Transverse colon (tissue), 4 donors: Measurements from ENCODE around the gene POLD2. TPM values are rescaled to one million over a fixed set of nuclear protein-coding genes. Genes with fewer than 3 reads are reported as not detected.

Experiments
- DNase-seq: peaks from one replicate; pipeline ENCODE4 v3.0.0-alpha.2; 2019
- H3K27ac ChIP-seq, 4 donors: fragments of 200-600 bp; sonication (generic); 2 replicates each; pipeline ENCODE4 v1.5.1; 2016 to 2018; ENCODE audit warnings: inconsistent platforms in 4 of 4
- H3K27me3 ChIP-seq: fragments of 200-600 bp; sonication (generic); 2 replicates; pipeline ENCODE4 v1.5.1; 2017; ENCODE audit warnings: inconsistent platforms
- H3K36me3 ChIP-seq, 4 donors: fragments of 200-600 bp; sonication (generic); 2 replicates each; pipeline ENCODE4 v1.5.1; 2017 to 2019; ENCODE audit warnings: inconsistent platforms in 4 of 4
- H3K4me1 ChIP-seq, 4 donors: fragments of 200-600 bp; sonication (generic); 2 replicates each; pipeline ENCODE4 v1.5.1; 2017 to 2020; ENCODE audit warnings: inconsistent platforms in 4 of 4
- H3K4me3 ChIP-seq, 4 donors: fragments of 200-600 bp; sonication (generic); 1 replicate in 1 of 4; 2 replicates in 3 of 4; pipeline versions ENCODE4 v1.5.1 to v1.6.1; 2017 to 2019; ENCODE audit warnings: inconsistent platforms in 4 of 4
- H3K9me3 ChIP-seq, 2 donors: fragments of 200-600 bp; sonication (generic); 2 replicates each; pipeline ENCODE4 v1.5.1; 2017 to 2019; ENCODE audit warnings: inconsistent platforms in 2 of 2
- EP300 ChIP-seq: sonication (generic); formaldehyde crosslinking; IDR thresholded peaks from one replicate; pipeline ENCODE4 v1.6.1; 2017; ENCODE audit warnings: antibody characterized with exemption, low read depth
- POLR2A ChIP-seq: fragments of 450-650 bp; IDR thresholded peaks from one replicate; pipeline ENCODE4 v1.6.1; 2016; ENCODE audit warnings: antibody characterized with exemption, mild to moderate bottlenecking, moderate library complexity
- POLR2AphosphoS5 ChIP-seq, 3 donors: sonication (generic); formaldehyde crosslinking; IDR thresholded peaks; one replicate each; pipeline ENCODE4 v1.6.1; 2016; ENCODE audit warnings: antibody characterized with exemption in 3 of 3
- WGBS, 2 donors: methylation state at CpG; one replicate each; pipeline ENCODE4 v1.1.5; 2018; ENCODE audit warnings: low coverage in 1 of 2; 5-methylcytosine and 5-hydroxymethylcytosine counted together
- in situ Hi-C, 4 donors: fragments of 200-750 bp; cut with MboI; loops; one replicate each; pipeline versions ENCODE4 v1.15.0 to v1.15.1; 2017; ENCODE audit warnings: low sequenced_read_pairs in 3 of 4, low pct_ligation_motif_present in 1 of 4, low pct_unique_long_range_greater_than_20kb in 1 of 4
- intact Hi-C: fragments of 100-400 bp; cut with DNase I; formaldehyde crosslinking; loops from one replicate; pipeline ENCODE4 v1.15.1; 2023; ENCODE audit warnings: low total_unique reads
- total RNA-seq, 4 donors: library from RNA; depleted of rRNA; stranded (reverse); fragments of >200 nt; gene quantifications; one replicate each; pipeline ENCODE4 v1.1.0, GENCODE V29; 2016
- TF ChIP-seq, protein P1 (sequence below), 5 experiments: fragments of 200-600 bp in 3 of 5; fragments of 450-650 bp in 2 of 5; sonication (generic) in 3 of 5; IDR thresholded peaks; 1 replicate in 2 of 5; 2 replicates in 3 of 5; pipeline ENCODE4 v1.5.1; 2016 to 2017; ENCODE audit warnings: antibody characterized with exemption in 5 of 5, inconsistent platforms in 3 of 5, mild to moderate bottlenecking in 2 of 5, moderate library complexity in 1 of 5

The POLD2 gene
- total RNA-seq, 4 donors from 2014 or later, result 20.1 to 32.7 (median 22.7) TPM

DNA sequence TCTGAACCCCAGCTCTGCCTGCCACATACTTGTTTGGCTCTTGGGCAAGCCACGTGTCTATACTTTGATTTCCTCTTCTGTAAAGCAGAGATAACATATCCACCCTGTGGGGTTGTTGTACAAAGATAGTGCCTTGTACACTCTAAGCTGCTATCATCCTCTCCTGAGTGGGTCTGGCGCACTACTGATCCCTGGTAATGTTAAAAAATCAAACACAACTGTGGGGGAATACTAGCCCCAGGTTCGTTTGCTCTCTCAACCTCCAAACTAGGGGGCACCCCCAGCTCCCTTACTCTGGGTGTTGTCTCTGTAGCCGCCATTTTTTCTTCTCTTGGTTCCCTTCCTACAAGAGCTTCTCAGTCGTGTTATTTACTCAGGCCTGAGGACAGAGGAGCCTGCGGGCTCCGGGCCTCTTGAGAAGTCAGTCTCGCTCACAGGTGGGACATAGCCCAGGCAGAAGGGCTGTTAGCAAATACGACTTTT, 42.0 kb downstream of the POLD2 start:
- TF ChIP-seq, protein P1, sequence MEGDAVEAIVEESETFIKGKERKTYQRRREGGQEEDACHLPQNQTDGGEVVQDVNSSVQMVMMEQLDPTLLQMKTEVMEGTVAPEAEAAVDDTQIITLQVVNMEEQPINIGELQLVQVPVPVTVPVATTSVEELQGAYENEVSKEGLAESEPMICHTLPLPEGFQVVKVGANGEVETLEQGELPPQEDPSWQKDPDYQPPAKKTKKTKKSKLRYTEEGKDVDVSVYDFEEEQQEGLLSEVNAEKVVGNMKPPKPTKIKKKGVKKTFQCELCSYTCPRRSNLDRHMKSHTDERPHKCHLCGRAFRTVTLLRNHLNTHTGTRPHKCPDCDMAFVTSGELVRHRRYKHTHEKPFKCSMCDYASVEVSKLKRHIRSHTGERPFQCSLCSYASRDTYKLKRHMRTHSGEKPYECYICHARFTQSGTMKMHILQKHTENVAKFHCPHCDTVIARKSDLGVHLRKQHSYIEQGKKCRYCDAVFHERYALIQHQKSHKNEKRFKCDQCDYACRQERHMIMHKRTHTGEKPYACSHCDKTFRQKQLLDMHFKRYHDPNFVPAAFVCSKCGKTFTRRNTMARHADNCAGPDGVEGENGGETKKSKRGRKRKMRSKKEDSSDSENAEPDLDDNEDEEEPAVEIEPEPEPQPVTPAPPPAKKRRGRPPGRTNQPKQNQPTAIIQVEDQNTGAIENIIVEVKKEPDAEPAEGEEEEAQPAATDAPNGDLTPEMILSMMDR (IDR thresholded peaks at IDR 0.05), result no peak
- no peak for TF ChIP-seq EP300
- no peak for TF ChIP-seq POLR2A
- TF ChIP-seq POLR2AphosphoS5 (IDR thresholded peaks at IDR 0.05), result no peak
- H3K4me1 ChIP-seq, result peaks cover 0 to 13% (median 9%) of the 10 kb centered on the region in 4 donors
- H3K36me3 ChIP-seq, result peaks cover 0 to 20% (median 0%) of the 10 kb centered on the region in 4 donors
- in situ Hi-C loops (no loop called here), intact Hi-C loops (no loop called here)
- H3K4me3 ChIP-seq, result peak overlapping the region in 3 of 4 donors; percentile 49 to 88 (median 78)
- WGBS, 2 donors, result 42% methylated on average over 9 of the region's 9 CpGs; no CpG with 5 or more reads in 1 of the 2 donors
- no peak for DNase-seq
- no peaks in the 10 kb centered on the region for H3K27me3 ChIP-seq
- no peaks in the 10 kb centered on the region for H3K9me3 ChIP-seq
- H3K27ac ChIP-seq, result peak overlapping the region; percentile 93 to 99 (median 95)

DNA sequence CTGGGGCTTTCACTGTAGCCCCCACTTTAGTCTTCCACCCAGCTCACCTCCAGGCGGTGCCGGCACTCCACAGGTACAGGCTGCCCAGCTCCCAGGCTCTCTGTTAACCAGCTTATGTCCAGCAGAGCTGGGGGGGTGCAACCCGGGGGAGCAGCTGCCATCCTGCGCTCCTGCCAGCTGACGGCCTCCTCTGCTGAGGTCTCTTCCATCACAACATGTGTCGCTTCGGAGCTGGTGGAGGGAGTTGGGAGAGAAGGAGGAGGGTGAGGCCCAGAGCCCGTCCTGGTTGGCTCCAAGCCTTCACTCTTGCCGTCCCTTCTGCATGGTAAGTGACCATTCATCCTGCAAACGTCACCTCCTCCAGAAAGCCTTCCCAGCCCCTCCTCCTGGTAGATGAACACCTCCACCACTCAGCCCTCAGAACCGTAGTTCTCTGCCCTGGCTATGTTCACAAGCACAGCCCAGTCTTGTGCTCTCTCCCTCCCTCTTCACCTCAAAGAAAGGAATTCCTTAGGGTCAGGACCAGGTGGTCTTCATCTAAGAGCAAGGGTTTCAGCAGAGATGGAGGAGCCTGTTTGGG, 42.6 kb downstream of the POLD2 start:
- Histone ChIP-seq H3K27ac (peak overlapping the region in 3 of 4 donors; percentile 93 to 99 (median 94)), H3K9me3 (no peaks in the 10 kb centered on the region), H3K4me1 (peaks cover 0 to 13% (median 9%) of the 10 kb centered on the region in 4 donors), H3K36me3 (peaks cover 0 to 22% (median 0%) of the 10 kb centered on the region in 4 donors), H3K27me3 (no peaks in the 10 kb centered on the region), H3K4me3 (no peak overlapping the region)
- 88% methylated on average over 11 of the region's 11 CpGs; no CpG with 5 or more reads in 1 of the 2 donors for WGBS, 2 donors
- intact Hi-C loops (no loop called here), in situ Hi-C loops (no loop called here)
- no peak for TF ChIP-seq EP300
- no peak for DNase-seq

DNA sequence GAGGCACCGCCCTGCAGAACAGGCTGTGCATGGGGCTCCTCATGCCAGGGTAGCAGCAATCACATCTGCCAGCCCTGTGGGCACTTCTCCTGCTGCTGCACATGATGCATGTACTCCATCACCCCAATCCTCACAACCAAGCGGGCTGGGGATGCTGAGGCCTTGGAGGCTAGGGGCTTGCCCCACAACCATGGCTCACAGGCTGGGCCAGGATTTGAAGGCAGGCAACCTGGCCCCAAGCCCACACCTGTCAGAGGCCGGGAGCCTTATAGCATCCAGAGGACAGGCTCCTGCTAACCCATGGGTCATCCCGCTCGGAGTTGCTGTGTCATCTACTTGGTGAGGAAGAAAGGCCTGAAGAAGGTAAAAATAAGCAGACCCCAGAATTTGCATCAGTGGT, 43.2 kb downstream of the POLD2 start:
- H3K4me3 ChIP-seq, result no peak overlapping the region
- no peak overlapping the region for H3K27ac ChIP-seq
- H3K27me3 ChIP-seq, result no peaks in the 10 kb centered on the region
- intact Hi-C loops (no loop called here), in situ Hi-C loops (no loop called here)
- H3K36me3 ChIP-seq, result peaks cover 0 to 22% (median 0%) of the 10 kb centered on the region in 4 donors
- TF ChIP-seq, protein P1 (IDR thresholded peaks at IDR 0.05), result no peak
- TF ChIP-seq POLR2A, result no peak
- no peak for TF ChIP-seq POLR2AphosphoS5 (IDR thresholded peaks at IDR 0.05)
- TF ChIP-seq EP300, result no peak
- no peak for DNase-seq
- peaks cover 0 to 13% (median 9%) of the 10 kb centered on the region in 4 donors for H3K4me1 ChIP-seq
- 90% methylated on average over 5 of the region's 5 CpGs; no CpG with 5 or more reads in 1 of the 2 donors for WGBS, 2 donors
- no peaks in the 10 kb centered on the region for H3K9me3 ChIP-seq

DNA sequence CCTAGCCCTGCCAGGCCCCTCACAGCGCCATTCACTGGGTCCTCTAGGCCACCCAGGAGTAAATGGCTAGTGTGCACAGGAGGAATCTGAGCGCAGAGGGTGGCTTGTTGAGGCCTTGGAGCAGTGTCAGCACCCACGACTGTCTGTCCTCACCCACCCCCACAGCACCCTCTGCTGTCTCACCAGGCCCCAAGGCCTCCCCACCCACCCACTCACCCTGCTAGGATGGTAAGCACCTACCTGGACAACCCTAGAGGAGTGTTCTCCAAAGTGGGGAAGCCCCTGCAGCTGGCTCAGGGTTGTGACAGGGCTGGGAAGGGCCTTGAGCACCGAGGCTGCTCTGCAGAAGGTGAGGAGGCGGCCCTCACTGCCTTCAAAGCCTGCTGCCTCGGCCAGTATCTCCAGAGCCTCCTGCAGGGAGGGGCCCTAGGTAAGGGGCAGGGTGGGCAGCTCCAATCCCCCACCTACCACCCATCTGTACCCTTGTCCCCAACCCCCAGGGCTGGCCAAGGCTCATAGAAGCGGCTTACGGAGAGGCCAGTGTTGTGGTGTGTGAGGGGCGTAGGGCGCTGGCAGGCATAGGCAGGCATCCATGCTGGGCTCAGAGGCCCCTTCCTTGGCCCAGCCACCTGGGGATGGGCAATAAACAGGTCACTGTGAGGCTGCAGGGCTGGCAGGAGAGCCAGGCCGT, 43.9 kb downstream of the POLD2 start:
- in situ Hi-C loops, result no loop called here

More for the DNA sequence above, 43.9 kb downstream of the POLD2 start:
- intact Hi-C loops, result no loop called here
- Histone ChIP-seq H3K27me3 (no peaks in the 10 kb centered on the region), H3K4me1 (peaks cover 0 to 13% (median 9%) of the 10 kb centered on the region in 4 donors), H3K27ac (no peak overlapping the region), H3K36me3 (peaks cover 0 to 22% (median 0%) of the 10 kb centered on the region in 4 donors), H3K9me3 (no peaks in the 10 kb centered on the region), H3K4me3 (no peak overlapping the region)
- 86% methylated on average over 11 of the region's 11 CpGs; no CpG with 5 or more reads in 1 of the 2 donors for WGBS, 2 donors
- TF ChIP-seq POLR2A, result no peak
- TF ChIP-seq, protein P1 (IDR thresholded peaks at IDR 0.05), result no peak
- TF ChIP-seq POLR2AphosphoS5 (IDR thresholded peaks at IDR 0.05), result no peak
- TF ChIP-seq EP300, result no peak
- no peak for DNase-seq
